Epidermal melanocyte (primary cell): ENCODE results near the gene DAGLA.

ENCODE experiments used
- DNase-seq: peaks from one replicate; pipeline ENCODE4 v3.0.0; 2011; ENCODE audit warnings: low spot score; ENCODE audit not compliant: insufficient read length

DAGLA gene

GRCh38 chr11:61709572-61709971 is 29.4 kb downstream of the DAGLA start:
- no peak for DNase-seq

GRCh38 chr11:61710019-61710418 is 29.8 kb downstream of the DAGLA start:
- DNase-seq = no peak

GRCh38 chr11:61711037-61711436 is 30.8 kb downstream of the DAGLA start:
- no peak for DNase-seq

GRCh38 chr11:61711498-61711897 is 31.3 kb downstream of the DAGLA start:
- no peak for DNase-seq

- DNase-seq = no peak
These were observed 32.1 kb downstream of the DAGLA start for GRCh38 chr11:61712314-61712713.

GRCh38 chr11:61712846-61713245 is 32.7 kb downstream of the DAGLA start:
- no peak for DNase-seq

GRCh38 chr11:61713464-61713863 is 33.3 kb downstream of the DAGLA start:
- DNase-seq = no peak

GRCh38 chr11:61713906-61714305 is 33.7 kb downstream of the DAGLA start:
- DNase-seq = no peak

GRCh38 chr11:61714316-61714715 is 34.1 kb downstream of the DAGLA start:
- no peak for DNase-seq

GRCh38 chr11:61714916-61715315 is 34.7 kb downstream of the DAGLA start:
- no peak for DNase-seq

- no peak for DNase-seq
These were observed 35.7 kb downstream of the DAGLA start for GRCh38 chr11:61715867-61716266.

GRCh38 chr11:61716478-61717285 is 36.5 kb downstream of the DAGLA start:
- DNase-seq = no peak

GRCh38 chr11:61717286-61718033 is 37.3 kb downstream of the DAGLA start:
- DNase-seq = no peak

GRCh38 chr11:61718046-61718531 is 37.9 kb downstream of the DAGLA start:
- DNase-seq = no peak

- no peak for DNase-seq
These were observed 38.6 kb downstream of the DAGLA start for GRCh38 chr11:61718621-61719302.

- no peak for DNase-seq
These were observed 39.8 kb downstream of the DAGLA start for GRCh38 chr11:61719978-61720377.

GRCh38 chr11:61720597-61720996 is 40.4 kb downstream of the DAGLA start:
- no peak for DNase-seq

GRCh38 chr11:61724437-61724836 is 44.2 kb downstream of the DAGLA start:
- no peak for DNase-seq

- DNase-seq = no peak
These were observed 45.6 kb downstream of the DAGLA start for GRCh38 chr11:61725781-61726231.

- no peak for DNase-seq
These were observed 46.6 kb downstream of the DAGLA start for GRCh38 chr11:61726775-61727174.

GRCh38 chr11:61727401-61727811 is 47.2 kb downstream of the DAGLA start:
- DNase-seq = no peak
